KBM-7 (cell line): Measurements from ENCODE around the gene GRM7.
A peak's percentile ranks its signal among the peaks of the same experiment; 100 is the strongest.

Experiments used
- DNase-seq: peaks from one replicate; pipeline ENCODE4 v3.0.0-alpha.2; 2015
- in situ Hi-C: fragments of 300-500 bp; cut with MboI; formaldehyde crosslinking; loops from 2 replicates; pipeline ENCODE4 v1.14.3; 2020; ENCODE audit warnings: low sequenced_read_pairs, low pct_unique_long_range_greater_than_20kb, mixed read lengths

GRM7 gene

DNA sequence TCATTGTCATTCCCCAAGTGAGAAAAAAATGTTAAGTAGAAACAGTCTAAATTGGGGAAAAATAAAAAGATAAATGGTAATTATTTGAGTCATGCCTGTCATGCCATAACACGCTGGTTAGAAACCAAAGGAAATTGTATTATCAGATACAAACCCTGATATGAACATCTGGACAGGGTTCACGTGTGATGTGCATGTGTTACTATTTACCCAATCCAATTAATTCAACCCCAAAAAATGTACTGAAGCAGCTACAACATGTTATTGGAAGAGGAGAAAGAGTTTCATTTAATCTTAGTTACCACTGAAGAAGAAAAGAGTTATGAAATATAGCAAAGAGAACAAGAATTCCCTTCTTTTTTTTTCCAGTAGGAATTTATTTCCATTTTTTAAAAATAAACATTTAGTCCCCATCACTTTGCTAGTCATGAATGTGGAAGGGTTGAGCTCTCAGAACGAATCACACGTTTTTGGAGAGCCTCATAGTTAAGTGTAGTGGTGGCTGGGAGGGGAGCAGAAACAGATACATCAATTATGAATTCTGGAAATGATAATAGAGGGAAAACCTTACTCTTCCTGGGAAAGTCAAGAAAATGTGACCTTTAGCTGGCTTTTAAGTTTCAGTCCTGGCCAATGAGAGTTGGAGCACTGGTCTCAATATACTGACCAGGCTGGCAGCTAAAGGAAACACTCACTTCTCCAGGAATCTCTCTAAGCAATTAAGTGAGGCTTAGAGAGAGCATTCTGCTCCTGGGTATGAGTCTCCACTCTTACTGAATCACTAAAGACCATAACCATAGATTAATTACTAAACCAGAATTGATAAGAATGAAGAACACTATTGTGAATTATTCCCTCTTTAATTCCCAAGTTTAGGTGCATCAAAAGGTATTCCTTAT lies 796.5 kb downstream of the GRM7 start:
- in situ Hi-C loops: no loop called here
- no peak for DNase-seq

DNA sequence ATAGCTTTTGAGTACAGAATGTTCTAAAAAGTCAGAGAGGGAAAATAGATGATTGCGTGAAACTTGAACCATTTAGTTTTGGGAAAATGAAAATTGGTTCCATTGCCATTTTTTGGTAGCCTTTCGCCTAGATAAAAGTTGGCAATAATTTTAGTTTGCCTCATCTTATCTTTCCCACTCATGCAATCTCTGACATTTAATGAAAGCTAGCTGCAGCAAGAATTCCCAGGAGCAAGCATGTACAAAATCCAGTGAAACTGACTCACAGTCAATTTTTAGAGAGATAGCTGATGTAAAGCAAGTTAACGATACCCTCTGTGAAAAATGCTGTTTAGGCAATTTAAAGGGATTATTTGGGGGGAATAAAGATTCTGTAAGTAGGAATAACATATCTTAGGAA lies 797.4 kb downstream of the GRM7 start:
- no peak for DNase-seq
- in situ Hi-C loops: no loop called here

DNA sequence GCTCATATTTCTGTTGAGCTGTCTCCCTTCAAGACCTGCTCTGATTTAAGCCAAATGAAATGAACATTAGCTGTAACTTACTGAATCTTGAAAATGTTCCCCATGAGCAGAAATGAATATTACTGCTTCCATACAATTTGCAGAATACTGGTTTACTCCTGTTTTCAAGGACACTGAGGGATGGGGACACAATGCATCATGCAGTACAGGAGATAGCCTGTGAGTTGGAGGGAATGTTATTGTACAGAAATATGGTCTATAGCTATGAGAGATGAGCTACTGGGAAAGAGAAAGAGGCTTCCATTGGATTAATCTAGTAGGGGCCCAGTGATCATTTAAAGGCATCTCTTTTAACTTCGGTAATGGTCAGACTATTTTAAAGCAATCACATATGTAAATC lies 798.2 kb downstream of the GRM7 start:
- DNase-seq: no peak
- in situ Hi-C loops: no loop called here

DNA sequence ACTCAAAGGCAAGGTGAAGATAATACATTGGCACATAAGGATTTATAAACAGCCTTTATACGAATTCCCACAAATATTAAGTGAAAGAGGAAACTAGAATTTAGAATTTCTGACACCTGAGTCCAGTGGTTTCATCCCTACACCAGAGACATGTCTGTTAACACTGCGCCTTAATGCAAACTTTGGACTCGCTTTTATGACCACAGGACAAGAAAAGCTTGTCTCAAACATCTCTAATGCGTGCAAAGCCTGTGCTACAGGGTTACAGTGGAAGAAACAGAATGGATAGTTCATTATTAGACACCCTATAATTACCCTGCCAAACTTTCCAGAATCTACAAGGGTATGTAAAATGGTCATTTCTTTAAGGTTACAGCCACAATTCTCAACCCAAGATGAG lies 802.9 kb downstream of the GRM7 start:
- DNase-seq: no peak
- in situ Hi-C loops: no loop called here

DNA sequence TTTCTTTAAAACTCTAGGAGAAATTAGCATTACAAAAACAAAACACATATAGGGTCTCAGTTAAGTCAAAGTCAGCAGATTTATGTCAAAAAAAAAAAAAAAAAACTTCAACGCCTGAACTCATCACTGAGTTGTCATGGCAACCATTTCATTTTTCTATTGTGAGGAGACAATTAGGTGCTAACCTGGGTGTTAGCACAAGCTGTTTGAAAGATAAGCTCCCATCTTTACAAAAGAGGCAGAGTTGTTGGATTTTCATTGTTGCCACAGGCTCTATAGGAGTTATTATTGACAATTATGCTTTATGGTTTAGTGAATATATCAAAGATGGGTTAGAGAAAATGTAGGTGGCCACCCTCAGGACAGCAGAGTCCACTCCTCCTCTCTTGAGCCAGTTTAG lies 806.9 kb downstream of the GRM7 start:
- DNase-seq: no peak
- in situ Hi-C loops: no loop called here

DNA sequence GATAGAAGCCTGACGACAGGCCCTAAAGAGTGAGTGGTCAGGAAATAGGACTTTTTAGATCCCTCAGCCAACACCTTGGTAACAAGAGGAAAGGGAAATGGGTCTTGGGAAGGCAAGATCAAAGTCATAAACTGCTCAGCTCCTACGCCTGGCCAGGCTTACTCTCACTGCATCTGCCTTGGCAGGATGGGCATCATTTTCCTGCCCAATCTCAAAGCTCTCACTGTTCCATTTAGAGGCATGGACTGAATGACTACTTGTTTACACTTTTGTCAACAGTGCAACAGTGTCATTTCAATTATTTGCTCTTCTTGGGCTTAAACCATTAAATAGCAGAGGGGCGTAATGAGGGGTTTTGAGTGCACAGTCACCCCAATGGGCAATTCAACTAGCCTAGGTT lies 808.7 kb downstream of the GRM7 start:
- DNase-seq: no peak
- in situ Hi-C loops: no loop called here

DNA sequence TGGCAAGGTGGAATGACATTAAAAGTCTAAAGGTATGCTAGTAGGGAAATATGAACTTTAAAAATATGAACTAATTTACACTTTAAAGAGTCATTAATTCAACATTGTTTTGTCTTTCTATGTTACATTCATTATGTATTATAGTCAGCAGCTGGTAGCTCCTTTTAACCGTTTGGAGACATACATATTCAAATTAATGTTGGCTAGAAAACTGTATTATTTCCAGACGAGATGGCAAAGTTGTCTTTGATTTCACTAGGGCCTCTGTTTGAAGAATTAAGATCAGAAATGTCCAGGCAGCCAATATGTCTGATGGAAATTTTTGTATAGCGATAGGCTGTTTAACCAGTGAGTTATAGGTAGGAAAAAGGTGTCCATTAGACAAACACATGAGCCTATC lies 817.6 kb downstream of the GRM7 start:
- in situ Hi-C loops: no loop called here
- no peak for DNase-seq

DNA sequence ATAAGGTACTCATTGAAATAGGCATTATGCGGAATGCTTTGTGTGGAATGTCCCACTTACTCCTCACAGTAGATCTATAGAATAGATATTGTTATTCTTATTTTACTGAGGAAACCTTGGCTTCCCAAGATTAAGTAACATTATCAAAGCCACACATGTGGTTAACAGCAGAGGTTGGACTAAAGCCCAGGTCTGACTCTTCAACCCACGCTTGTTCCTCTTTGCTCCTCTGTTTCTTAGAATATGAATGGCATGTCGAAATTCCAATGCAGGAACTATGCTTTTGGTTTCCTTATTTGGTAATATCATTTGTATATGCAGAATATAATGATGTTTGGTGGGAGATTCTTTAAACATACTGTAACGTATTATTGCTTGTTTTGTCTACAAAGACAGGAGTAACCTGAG lies 821.9 kb downstream of the GRM7 start:
- in situ Hi-C loops: no loop called here
- DNase-seq: peak; percentile 84

DNA sequence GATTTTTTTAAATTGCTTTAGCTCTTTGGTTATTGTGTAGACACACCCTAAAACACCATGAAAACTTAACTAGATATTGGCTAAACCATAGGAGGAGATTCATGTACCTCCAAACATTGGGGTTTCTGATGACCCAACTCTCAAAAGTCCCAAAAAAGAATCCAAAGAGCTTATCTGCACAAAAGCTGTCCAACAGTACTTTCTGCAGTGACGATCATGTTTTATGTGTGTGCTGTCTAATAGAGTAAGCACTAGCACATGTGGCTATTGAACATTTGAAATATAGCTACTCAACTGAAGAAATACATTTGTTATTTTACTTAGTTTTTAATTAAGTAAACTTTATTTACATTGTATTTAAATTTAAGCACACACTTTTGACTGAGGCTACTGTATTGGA lies 822.5 kb downstream of the GRM7 start:
- no peak for DNase-seq
- in situ Hi-C loops: no loop called here

DNA sequence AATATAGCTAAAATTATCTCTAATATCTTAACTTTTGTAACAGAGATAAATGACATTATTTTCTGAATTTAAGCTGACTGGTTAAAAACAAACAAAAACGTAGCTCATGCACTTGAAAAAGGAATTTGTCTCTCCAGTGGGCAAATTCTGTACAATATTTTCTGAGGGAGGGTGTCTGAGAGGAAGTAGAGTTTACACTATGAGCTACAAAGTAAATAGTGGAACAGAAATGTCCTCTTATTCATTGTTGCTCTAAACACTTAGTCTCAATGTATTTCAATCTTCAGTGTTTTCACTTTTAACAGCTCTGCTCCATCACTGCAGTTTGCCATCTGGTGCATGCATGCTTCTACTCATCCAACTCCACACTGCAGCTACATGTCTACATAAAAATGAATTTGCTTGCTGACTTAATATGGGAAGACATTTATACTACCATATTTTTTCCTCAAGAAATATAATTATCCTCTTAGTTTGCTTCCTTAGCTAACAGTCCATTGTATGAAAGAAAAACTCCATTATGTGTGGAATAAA lies 823.3 kb downstream of the GRM7 start:
- no peak for DNase-seq
- in situ Hi-C loops: no loop called here

DNA sequence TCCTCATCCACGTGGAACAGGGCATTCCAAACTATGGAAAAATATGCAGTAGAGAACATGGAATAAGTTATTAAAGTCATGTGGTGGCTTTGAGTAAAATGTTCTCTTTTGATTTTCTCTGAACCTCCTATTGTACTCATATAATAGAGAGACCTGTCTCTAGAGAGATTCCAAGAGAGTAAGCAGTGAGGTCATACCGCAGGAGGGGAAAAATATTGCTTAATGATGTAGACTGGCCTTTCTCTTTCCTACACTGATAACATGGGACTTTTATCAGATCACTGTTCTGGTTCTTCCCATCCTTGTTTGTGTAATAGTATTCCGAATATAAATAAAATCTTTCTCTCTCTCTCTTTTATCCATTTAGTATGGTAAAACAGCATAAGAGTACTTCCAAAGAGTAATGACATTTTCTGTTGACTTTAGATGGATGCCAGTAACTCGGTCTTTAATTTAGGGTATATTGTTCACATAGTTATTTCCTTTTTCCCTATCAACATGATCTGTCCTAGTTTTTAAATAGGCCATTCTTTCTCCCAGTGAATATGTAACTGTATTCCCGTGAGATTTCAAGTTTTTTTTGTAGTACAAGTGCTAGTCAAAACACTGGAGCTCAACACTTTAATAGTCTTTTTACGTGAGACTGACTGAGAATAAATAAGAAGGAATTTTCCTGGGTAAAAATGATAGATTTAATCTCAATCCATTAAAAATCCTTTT lies 826.7 kb downstream of the GRM7 start:
- DNase-seq: no peak
- in situ Hi-C loops: no loop called here

DNA sequence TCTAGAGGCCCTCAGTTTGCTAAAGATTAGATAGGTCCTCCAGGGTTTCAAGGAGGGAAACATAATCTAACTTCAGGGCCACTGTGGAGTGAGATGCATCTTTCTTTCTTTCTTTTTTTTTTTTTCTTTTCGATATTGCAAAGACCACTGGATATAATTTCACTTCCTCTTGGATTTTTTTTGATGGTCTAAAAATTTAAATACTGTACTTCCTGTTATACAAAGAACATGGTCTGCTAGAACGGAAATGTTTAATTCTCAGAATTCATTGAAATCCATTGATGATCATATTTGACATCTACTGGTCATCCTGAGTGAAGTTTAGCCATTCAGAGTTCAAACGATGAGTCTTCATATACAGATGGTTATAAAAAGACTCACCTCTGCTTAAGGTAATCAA lies 832.0 kb downstream of the GRM7 start:
- in situ Hi-C loops: no loop called here
- DNase-seq: no peak

DNA sequence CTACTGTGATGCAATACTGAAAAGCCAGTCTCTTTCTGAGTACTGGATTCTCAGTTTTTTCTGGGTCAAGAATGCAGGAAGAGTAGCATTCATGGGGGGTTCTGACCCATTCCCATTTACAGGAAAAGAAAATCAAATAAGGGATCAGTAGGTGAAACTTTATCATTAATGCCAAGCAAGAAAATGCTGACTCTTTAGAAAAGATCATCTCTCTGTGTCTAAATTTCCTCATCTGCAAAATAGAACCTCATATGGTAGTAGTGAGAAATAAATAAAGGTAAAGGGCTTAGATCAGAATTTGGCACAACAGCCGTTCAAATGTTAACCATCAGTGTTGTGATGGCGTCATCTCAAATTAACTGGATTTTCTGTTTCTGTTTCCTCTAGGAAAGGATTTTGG lies 833.1 kb downstream of the GRM7 start:
- in situ Hi-C loops: no loop called here
- no peak for DNase-seq

DNA sequence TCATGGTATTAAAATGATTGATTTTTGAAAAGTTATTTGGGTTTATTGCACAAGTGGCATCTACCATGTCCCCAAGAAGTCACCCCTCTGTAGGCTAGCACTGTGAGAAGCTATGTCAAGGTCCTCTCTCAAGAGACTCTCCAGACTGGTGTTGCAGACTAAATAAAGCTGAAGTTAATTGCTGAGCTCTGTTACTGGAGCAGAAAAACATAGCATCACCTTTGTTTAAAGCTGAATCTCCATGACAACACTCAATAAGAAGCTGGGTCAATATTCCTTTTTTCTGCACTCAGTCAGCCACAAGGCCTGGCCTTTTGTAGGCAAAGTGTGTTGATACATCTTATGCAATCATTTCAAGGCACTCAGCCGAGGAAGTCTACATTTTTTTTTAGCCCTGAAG lies 834.1 kb downstream of the GRM7 start:
- in situ Hi-C loops: no loop called here
- DNase-seq: no peak

DNA sequence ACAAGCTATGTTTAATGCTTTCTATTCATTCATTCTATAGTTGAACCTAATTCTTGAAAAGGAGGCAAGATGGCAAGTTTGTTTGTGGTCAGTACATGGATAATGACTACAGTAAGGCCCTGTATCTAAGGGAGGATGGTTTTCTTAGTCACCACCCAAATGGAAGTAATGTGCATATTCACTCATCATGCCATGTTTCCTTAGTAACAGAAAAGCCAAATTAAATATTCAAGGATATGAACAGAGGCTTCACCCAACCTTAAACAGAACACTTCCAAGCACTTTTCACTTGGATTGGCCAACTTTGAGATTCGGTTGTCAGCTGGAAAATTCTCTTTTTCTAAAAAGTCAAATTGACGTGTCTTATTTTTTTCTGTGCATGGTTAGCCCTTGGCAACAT lies 835.4 kb downstream of the GRM7 start:
- in situ Hi-C loops: no loop called here
- no peak for DNase-seq

DNA sequence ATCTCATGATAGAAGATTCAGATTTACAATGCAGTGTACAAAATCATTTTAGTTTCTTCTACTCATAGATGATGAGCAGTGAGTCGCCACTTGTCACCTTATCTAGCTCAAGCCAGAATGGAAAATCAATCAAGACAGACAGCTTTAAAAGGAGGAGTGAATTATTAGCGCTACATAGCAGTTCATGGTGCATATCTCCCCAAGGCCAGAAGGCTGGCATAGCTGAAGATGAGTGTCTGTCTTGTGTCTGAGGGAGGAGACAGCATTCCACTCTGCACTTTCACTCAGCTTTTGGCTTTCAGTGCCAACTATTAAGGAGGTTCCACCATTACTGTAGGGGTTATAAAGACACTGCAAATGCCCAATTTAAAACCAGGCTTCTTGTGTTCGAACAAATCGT lies 836.6 kb downstream of the GRM7 start:
- in situ Hi-C loops: no loop called here
- DNase-seq: no peak

DNA sequence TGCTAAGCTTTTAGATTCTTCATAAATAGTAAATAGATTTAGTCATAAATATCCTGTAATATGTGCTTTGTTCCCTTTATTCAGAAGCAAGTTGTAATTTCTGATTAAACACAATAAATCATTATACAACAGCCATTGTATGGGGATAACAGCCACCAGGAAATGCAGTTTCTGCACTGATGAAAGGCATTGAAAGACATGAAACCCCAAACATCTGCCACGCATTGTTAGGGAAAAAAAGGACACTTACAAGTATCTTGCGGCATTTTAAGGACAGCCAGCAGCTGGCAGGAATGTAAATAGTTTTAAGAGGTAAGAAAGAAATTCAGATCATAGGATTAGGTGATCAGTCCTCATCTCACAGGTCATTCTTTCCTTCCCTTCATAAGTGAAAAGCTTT lies 839.6 kb downstream of the GRM7 start:
- no peak for DNase-seq
- in situ Hi-C loops: no loop called here

DNA sequence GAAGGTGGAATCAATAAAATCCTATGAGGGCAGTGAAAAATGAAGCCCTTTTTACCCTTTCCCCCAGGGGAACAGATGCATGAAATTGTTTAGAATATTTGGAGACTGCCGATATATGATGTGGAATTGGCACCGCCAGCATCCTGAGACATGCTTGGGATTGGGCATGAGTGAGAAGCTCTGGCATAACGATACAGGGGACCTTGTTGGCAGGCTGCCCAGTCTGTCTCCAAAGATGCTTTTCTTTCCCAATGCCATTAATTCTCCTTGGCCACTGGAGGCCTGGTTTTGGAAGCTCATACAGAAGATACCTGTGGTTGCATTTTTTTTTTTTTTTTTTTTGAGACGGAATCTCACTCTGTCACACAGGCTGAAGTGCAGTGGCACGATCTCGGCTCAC lies 840.1 kb downstream of the GRM7 start:
- in situ Hi-C loops: no loop called here
- no peak for DNase-seq

DNA sequence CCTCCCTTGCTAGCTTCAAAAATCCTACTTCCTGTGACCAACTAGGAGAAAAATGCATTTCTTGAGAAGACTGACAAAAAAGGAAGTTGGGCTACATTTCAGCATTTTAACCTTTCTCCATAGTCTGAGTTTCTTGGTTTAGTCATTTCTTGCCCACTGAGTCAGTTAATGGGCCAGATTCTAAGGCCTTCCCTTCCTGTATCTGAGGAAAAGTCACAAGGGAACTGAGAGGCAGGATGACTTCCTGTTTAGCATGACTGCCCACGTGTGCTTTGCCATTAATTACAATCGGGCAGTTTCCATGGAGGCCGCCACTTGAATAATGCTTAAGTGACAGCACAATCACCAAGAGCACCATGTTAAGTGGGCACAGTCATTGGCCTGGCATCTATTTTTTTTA lies 846.3 kb downstream of the GRM7 start:
- in situ Hi-C loops: no loop called here
- DNase-seq: peak; percentile 39

DNA sequence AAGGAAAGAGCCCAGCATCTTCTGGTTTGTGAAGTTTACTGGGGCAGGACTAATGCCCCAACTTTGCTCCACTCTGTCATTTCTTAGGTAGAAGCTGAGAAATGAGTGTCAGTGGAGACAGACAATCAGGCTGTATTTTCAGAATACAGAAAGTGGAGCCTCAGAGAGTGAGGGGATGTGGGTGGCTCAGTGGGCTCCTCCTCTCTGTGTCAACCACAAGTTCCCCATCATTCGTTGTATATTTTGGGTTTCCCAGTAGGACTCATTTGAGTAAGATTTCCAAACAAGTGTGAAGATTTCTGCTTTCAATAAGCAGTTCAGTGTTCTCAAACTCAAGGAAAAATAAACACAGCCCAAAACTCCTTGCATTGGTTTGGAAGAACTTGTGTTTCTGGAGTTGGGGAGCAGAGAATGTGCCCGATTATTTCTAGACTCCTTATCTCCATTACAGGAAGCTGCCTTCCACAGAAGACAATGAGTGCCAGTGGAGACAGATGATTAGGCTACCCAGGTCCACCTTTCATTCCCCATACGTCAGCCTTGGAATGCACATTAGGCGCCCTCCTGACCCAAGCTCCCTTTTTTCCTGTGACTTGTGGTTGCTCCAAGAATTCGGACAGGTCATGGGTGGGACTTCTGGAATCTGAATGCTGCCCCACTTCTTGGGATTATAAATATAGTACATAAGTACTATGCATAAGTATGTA lies 848.6 kb downstream of the GRM7 start:
- DNase-seq: peak; percentile 16
- in situ Hi-C loops: no loop called here
